RPMI8226 (cell line): ENCODE measurements around the gene TMEM9.
A peak's percentile ranks its signal among the peaks of the same experiment; 100 is the strongest.

Experiments used
- DNase-seq: peaks from one replicate; pipeline ENCODE4 v3.0.0-alpha.2; 2015

TMEM9 gene

DNA sequence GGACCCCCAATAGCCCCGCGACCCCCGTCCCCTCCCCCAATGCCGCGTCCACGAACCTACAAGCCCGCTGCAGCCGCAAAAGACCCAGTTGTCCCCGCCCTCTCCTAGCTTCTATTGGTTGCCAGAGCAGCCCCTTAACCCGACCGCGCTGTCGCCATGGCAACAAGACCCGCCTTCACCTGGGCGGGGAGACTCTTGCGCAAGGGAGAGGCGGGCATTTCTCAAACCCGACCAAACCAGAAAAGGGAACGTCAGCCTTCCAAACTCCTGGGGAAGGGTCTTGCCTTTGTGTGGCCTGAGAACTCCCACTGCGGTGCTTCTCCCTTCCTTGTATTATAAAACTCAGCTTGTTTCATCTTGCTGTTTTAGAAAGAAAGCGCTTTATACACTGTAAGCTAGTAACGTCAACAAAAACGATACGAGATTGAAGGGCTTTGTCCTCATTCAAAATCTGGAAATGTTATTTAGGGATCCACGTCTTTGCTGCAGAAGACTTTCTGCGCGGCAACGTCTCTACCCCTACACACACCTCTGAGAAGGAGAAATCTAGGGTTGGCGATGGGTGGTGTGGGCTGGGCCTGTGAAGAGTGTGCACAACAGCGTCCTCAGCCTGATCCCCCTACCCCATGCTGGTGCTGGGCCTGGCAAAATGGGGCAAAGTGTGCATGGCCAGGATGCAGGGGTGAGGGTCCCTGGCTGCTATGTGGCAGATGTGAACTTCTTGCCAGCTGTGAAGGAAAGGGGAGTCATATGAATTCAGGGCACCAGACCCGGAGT, at the start of gene TMEM9:
TSS of gene TMEM9 (minus strand) at position 86 of the 777 bp plus-strand sequence. CDS start 551 bp downstream, outside the sequence.
- DNase-seq: peak; percentile 98

DNA sequence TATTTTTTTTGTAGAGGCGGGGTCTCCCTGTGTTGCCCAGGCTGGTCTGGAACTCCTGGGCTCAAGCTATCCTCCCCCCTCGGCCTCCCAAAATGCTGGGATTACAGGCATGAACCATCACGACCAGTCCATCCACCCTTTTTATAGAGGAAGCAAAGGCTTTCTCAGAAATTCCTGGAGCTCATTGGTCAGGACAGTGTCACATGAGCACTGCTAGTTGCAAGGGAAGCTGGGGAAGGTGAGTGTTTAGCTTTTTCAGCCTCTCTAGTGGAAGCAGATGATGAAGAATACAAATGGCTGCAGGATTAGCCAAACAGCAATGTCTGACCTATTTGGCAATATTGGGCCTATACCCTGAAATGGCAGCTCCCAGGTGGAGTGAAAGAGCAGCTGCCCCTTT, 44.3 kb upstream of the TMEM9 start:
- DNase-seq: no peak

DNA sequence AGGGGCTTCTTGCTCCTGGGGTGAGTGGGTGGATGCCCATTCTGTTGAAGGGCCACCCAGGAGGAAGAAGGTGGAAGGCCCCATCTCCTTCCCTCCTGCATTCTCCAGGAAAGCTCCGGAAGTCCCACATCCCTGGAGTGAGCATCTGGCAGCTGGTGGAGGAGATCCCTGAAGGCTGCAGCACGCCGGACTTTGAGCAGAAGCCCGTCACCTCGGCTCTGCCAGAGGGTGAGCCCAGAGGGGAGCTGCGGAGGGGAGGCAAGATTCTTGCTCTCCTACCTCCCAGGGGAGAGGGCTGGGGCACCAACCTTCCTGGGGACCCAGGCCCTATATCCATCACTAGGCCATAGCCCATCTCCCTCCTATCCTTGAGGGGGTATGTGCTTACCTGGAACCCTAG, 39.8 kb upstream of the TMEM9 start:
- no peak for DNase-seq

DNA sequence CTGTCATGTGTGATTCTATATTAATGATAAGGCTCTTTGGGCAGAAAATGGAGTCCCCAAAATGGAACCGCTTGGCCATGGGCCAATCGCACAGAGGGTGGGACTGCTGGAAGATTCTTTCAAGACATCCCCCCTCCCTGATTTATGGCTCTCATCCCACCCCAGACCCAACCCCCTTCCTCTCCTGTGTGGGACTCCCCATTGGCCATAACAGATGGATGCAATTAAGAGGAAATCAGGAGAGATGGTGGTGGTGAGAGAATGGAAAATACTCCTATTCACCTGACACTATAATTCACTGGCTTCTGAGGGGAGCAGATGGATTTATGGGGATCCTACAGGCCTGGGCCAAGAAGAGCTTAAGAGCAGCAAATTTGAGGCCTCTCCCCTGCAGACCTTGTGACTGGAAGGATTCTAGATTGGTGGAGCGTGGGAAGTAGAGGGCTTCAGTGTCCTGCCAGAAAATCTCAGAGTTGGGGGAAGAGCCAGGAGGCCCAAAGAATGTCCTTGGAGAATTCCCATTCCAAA, 38.1 kb upstream of the TMEM9 start:
- no peak for DNase-seq

DNA sequence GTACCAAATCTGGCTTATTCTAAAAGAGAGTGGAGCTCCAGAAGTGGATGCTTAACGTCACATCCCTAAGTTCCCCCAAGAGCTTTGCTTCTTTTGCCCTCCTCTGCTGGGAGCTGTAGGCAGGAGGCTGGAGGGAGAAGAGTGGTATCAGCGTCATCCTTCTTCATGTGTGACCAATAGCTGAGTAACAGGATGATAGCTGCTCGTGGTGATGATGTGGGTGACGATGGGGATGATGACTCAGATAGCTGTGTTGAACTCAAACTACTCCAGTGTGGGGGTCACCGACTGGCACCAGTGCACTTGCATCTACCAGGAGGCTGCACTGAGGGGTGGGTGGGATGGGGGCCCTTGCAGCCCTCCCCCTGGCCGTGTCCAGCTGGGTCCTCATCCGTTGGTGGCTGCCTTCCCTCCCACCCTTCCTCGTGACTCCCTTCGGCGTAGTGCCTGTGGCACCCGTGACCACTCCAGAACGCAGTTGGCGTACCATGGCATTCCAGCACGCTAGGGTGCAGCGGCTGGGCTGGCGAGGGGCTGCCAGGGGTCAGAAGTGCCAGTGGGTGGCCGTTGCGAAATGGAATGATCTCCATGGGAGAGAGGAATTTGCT, 37.5 kb upstream of the TMEM9 start:
- no peak for DNase-seq

DNA sequence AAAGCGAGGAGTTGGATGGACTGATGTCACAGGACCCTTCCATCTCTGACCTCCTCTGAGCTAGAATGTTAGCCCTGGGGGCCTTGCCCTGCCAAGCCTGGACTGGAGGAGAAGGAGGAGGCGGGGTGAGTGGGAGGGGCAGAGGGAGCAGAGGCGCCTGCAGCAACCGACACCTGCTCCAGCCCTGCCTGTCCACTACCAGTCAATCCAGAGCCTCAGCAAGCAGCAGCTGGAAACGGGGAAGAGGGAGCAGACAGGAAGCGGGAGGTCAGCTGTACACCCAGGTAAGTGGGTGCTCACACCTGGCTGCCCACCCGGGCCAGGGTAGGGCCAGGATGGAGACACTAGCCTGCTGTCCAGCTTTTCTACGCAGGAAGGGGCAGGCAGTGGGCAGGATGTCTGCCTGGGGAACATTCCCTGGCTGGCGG, 36.4 kb upstream of the TMEM9 start, which contains the start of gene IGFN1:
TSS of gene IGFN1 (plus strand) at position 201 of the 428 bp plus-strand sequence. CDS start 2,470 bp downstream, outside the sequence.
- DNase-seq: no peak

DNA sequence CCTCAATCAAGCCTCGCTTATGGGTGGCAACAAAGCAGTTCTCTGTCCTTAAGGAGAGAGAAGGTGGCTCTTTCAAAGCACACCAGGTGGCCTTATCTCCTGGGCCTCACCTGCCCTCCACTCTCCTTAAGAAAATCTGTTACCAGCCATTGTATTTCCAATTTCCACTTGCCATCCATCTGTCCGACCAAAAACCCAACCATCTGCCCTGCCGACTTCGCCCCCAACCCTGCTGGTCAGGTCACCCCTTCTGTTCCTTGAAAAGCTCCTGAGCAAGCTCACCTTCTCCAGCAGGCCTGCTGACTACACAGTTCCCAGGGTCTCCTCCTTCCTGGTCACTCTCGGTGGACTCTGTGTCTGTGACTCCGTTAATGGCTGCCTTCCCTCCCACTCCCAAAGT, 35.7 kb upstream of the TMEM9 start:
- DNase-seq: no peak

DNA sequence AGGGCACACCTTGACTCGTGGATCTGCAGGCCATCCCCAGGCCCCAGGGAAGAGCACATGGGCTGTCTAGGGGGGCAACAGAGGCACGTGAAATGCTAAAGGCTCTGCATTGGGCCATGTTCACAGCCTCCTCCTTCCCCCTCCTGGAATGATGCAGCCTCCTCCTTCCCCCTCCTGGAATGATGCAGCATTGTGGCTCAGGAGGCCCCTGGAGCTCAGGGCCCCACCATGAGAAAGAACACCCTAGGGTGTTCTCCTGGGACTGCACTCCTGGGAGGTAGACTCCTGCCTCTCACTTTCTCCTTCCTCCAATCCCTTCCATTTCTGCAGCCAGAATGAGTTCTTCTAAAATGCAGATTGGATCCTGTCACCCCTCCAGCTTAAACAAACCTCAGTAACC, 34.8 kb upstream of the TMEM9 start:
- no peak for DNase-seq

DNA sequence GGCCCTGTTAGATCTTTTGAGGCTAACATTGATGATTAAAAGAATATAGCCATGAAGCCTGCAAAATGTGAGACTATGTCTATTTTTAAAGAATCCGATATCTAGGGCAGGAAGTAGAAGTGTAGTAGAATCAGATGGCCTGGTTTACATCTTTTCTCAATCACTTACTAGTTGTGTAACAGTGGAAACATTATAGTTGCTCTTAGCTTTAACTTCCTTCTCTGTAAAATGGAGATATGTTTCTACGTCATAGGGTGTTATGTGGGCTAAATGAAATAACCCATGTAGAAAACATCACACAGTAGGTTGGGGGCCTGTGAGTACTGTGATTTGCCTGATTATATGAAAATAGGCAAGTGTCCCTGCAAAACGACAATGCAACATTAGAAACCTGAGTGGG, 31.9 kb upstream of the TMEM9 start:
- no peak for DNase-seq

DNA sequence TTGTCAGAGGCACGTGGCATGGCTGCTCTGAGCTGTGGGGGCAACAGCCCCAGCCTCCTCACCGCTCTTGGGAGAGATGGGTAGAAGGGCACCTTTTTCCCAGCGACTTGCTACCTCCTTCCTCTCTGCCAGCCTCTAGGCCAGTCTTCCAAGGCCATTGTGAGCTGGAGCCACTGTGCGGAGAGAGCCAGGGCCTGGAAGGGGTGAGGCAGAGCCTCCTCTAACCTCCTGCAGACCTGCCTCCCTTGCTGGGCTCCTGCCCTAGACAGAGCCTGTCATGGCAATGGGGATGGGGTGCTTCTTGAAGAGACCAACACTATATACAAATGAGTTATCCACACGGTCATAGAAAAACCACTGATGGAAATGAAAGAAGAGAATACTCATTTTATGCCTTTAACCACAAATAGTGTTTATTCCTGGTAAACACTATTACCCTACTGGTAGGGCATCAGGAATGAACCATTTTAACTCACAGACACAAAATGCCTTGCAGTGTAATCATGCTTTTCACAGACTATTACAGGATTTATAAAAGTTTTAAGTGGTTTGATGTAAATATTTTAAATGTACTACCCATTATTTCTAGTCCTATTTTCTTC, 31.4 kb upstream of the TMEM9 start:
- no peak for DNase-seq

DNA sequence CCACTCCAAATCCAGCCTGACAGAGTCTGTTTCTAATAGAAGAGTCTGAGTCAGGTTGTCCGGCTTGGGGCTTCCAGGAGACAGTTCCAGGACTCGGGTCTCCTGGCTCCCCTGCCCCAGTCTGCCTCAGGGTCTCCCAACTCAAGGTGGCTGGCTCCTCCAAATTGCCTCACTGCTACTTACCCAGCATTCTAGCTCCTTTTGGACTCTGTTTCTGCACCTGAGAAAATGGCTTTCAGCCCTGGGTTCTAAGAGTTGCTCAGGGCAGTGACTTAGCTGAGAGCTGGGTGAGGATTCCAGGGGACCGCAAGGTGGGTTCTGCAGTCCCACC, 30.8 kb upstream of the TMEM9 start:
- no peak for DNase-seq

DNA sequence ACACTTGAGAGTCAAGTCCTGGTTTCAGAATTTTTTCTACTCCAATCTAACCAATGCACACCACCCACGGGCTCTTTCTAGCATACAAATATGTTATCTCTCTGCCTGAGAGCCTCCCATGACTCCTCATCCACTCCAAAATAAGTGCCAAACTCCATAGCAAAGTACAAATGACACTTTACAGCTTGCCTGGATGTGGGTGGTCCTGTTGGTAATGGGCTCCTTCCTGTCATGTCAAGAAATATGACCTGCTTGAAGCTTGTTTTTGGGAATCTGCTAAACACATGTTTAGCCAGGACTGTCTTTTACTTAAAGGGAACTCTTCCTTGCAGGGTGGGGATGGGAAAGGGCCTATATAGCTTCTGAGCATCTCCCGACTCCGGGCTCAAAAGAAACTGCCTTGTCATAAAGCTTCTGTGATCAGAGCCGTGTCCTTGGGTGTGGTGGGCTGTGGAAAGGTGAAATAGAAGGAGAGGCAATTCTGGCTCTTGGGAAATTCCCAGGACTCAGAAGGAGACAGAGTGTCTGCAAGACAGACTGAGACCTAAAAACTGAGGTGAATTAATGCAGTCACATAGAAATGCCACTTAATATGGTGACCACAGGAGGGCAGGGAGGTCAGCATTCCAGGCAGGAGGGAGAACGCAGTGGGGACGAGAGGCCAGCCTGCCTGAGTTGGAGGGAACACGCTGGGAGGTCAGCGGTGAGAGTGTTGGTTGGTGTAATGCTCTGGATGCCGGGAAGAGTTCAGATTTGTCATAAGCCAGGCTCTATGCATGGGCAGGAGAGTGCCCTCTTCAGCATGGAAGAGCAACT, 30.2 kb upstream of the TMEM9 start:
- peak; percentile 55 for DNase-seq

DNA sequence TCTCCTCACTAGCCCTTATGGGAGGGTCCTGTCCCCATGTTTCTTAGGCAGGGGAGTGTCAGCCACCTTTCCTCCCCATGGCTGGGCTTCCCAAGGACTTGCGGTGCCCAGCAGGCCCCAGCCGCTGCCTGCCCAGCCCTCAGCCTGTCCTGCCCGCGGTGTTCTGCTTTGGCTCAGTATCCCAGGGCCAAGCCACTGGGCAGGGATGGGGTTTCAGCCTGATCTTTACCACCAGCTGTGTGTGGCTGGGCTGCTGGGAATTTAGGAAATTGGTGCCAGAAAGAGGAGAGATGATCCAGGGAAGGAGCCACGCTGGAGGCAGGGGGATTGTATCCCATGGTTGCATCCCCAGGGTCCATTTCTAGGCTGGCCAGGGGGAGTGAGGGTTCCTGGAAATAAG, 29.5 kb upstream of the TMEM9 start:
- DNase-seq: no peak

DNA sequence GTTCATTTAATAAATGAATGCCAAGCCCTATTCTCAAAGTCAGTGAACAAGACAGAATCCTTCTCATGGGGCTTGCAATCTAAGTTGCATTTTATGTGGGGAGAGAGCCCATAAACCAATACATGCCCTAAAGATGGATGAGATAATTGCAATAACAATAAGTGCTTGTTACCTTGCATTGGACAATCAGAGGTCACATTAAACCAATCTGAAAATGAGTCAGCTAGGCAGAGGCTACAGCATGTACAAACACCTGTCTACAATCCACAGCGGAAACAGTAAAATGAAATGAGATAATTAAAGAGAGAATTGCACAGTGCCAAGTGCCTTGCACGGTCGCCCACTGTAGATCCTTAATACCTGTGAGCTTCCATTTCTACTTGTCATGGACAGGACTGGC, 28.9 kb upstream of the TMEM9 start:
- DNase-seq: no peak

DNA sequence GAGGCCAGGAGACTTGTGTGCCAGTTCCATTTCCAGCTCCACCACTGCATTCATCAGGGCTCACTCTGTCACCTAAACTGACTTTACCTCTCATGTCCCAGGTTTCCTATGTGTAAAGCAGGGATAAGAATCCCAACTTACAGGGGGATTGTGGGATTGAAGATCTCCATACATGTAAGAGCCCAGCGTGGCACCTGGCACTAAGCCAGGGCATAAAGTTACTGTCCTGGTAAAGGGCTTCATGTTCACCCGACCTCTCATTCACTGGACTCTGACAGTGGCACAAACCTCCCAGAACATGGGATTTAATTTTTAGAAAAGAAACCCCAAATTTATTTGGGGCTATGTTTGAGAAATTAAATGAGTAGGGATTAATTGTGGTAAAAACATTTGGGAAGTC, 27.5 kb upstream of the TMEM9 start:
- no peak for DNase-seq

DNA sequence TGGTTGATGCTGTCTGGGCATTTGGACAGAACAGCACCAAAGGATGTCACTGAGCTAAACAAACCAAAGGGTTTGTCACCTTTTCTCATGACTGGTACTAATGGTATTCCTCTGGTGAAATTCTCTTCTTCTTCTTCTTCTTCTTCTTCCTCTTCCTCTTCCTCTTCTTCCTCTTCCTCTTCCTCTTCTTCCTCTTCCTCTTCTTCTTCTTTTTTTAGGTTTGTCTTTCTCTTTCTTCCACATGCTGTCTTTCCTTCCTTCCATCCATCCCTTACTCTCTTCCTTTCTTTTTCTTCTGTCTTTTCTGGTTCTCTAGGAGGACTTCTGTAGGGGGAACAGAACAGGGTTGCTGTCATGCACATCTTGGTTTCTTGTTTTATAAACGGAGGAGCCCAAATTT, 27.0 kb upstream of the TMEM9 start:
- no peak for DNase-seq

DNA sequence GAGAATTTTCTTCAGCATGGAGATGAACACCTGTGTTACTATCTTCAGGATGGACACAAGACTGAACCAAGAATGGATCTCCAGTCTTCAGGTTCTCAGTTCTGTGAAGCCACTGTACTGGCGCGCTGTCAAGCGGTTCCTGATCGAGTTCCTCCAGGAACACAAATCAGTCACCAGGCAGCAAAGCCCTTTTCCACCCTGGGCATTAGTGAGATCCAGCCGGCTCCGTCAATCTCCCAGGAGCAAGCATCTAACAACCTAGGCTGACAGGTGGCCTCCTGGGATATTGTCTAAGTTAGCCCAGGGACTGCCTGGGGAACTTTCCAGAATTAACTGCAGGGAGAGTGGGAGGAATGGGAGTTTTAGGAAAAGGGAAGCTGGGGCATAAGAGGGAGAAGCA, 26.6 kb upstream of the TMEM9 start:
- no peak for DNase-seq

DNA sequence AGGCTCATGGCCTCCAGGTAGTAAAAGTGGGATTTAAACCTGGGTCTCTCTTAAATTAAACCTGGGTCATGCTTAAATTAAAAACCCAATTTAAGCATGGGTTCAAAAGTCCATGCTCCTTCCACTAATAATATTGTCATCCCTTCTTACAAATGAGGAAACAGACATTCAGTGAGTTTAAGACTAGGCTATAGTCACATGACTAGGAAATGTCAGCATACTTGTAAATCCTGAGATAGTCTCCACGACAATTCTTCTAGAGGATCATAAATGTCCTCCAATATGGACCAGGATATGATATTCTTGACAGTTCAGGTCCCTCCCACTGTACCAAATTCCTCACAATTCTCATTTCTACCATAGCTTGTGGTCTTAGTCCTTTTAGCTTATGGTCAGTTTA, 25.9 kb upstream of the TMEM9 start:
- no peak for DNase-seq

DNA sequence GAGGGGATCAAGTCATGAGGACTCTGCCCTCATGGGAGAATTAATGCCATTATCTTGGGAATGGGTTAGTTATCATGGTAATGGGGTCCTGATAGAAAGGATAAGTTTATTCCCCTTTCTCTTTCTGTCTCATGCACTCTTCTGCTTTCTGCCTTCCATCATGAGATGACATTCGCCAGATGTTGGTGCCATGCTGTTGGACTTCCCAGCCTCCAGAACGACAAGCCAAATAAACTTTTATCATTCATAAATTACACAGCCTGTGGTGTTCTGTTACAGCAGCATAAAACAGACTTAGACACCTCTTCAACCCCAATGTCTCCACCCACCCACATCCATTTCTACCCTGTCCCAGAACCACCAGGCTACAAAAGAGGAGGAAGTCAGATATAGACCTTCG, 24.4 kb upstream of the TMEM9 start:
- DNase-seq: no peak

DNA sequence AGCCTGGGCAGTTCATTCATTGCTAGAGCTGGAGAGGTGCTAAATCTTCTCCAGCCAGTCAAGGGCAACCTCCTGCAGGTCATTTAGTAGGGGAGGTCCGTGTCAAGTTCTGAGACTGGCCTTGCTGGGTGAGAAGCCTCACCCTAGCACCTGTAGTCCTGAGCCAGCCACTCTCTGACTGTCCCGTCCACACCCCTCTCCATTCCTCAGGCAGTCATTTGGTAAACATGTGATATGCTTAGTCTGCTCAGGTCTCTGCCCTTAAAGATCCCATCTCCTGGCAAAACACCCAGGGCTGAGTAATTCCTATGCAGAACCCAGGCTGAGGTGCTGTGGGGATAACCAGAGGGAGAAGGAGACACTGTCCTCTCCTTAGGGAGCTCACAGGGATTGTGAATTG, 22.7 kb upstream of the TMEM9 start:
- DNase-seq: no peak

DNA sequence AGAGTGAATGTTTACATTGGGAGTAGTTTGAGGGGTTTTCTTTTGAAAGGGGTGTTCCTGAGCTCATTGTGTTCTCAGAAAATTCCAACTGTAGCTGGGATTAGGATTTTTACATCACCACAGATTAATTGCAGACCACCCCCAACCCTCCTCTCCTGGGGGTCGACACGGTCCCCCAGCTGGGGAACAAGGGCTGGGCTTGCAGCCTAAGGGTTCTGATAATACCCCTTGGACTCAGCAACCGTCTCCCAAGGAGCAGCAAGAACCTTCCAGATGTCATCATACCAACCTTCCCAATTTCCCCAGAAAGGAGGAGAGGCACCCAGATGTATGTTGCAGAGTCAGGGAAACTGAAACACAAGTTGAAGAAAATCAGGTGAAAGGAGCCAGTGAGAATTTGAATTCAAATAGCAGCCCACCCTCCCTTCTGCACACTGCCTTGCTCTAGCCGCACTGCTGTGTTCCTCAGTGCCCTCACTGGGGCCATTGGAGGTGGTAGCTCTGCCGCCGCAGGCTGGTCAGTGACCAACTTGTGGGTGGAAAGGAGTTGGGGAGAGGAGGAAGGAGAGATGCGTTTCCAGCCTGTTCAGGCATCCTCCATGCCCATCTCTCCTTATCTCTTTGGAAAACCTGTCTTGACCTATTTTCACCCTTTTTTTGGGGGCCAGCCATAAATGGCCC, 21.7 kb upstream of the TMEM9 start:
- DNase-seq: no peak

DNA sequence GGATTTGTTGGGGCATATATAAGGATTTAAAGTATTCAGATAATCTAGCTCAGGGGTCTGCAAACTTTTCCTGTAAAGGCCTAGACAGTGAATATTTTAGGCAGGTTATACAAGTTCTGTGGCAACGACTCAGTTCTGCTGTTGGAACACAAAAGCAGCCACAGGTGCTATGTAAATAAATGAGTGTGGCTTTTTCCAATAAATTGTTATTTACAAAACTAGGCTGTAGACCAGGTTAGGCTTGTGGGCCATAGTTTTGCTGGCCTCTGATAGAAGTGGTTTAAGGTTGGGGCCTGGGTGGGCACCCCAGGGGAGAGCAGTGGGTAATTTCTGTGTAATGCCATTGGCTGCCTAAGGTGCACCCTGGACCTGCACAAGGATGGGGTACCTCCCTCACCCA, 19.5 kb upstream of the TMEM9 start:
- DNase-seq: no peak
